Stimulated activated CD4-positive, alpha-beta T cell treated with anti-CD3 and anti-CD28 coated beads, Interleukin-15, amount 100 ng/mL, for 1 hour (primary cell): ENCODE data around the gene CPLX3.

Source experiments
- DNase-seq, 2 donors: peaks; one replicate each; pipeline ENCODE4 v3.0.0-alpha.2; 2020; ENCODE audit warnings: low read depth in 1 of 2, low spot score in 1 of 2

Gene CPLX3

GRCh38 chr15:74843891-74844299 lies 17.5 kb downstream of the CPLX3 start:
- DNase-seq: no peak

- DNase-seq: no peak
These were observed 18.1 kb downstream of the CPLX3 start for GRCh38 chr15:74844319-74845207.

GRCh38 chr15:74845208-74845568 lies 18.8 kb downstream of the CPLX3 start:
- DNase-seq: peak; percentile 32 to 35

- no peak for DNase-seq
These were observed 19.2 kb downstream of the CPLX3 start for GRCh38 chr15:74845581-74845980.

GRCh38 chr15:74847432-74847831 lies 21.0 kb downstream of the CPLX3 start:
- no peak for DNase-seq

GRCh38 chr15:74850393-74850792 lies 24.0 kb downstream of the CPLX3 start:
- no peak for DNase-seq

- no peak for DNase-seq
These were observed 25.5 kb downstream of the CPLX3 start for GRCh38 chr15:74851960-74852359.

- DNase-seq: no peak
These were observed 28.1 kb downstream of the CPLX3 start for GRCh38 chr15:74854453-74855022.

GRCh38 chr15:74855857-74856256 lies 29.4 kb downstream of the CPLX3 start:
- no peak for DNase-seq

- no peak for DNase-seq
These were observed 30.1 kb downstream of the CPLX3 start for GRCh38 chr15:74856537-74856936.

GRCh38 chr15:74857082-74857655 lies 30.7 kb downstream of the CPLX3 start:
- DNase-seq: no peak

- no peak for DNase-seq
These were observed 31.4 kb downstream of the CPLX3 start for GRCh38 chr15:74857671-74858368.

GRCh38 chr15:74858369-74858740 lies 31.9 kb downstream of the CPLX3 start:
- DNase-seq: no peak

GRCh38 chr15:74863239-74864056 lies 37.0 kb downstream of the CPLX3 start:
- DNase-seq: no peak

- DNase-seq: no peak
These were observed 37.9 kb downstream of the CPLX3 start for GRCh38 chr15:74864296-74864695.

GRCh38 chr15:74865316-74865715 lies 38.9 kb downstream of the CPLX3 start:
- DNase-seq: no peak

GRCh38 chr15:74866090-74866489 lies 39.7 kb downstream of the CPLX3 start:
- DNase-seq: no peak

GRCh38 chr15:74867466-74868038 lies 41.1 kb downstream of the CPLX3 start:
- DNase-seq: no peak

GRCh38 chr15:74868059-74868458 lies 41.6 kb downstream of the CPLX3 start:
- no peak for DNase-seq

- DNase-seq: no peak
These were observed 42.9 kb downstream of the CPLX3 start for GRCh38 chr15:74869372-74869725.
